GM21717 (cell line): Measurements from ENCODE around the gene CAD.

Source experiments
- ATAC-seq: cut with Tn5 transposase; IDR thresholded peaks from one replicate; pipeline ENCODE4 v1.9.1; 2021; ENCODE audit warnings: mild to moderate bottlenecking, moderate library complexity; ENCODE audit not compliant: unreplicated experiment

CAD gene

GRCh38 chr2:27222407-27222806 is 5.2 kb downstream of the CAD start:
- ATAC-seq, result no peak

GRCh38 chr2:27223416-27223815 is 6.2 kb downstream of the CAD start:
- ATAC-seq, result no peak

- no peak for ATAC-seq
Observed at GRCh38 chr2:27225526-27225925, 8.4 kb downstream of the CAD start.

GRCh38 chr2:27227501-27227900 is 10.3 kb downstream of the CAD start:
- ATAC-seq, result no peak

- no peak for ATAC-seq
Observed at GRCh38 chr2:27231921-27232320, 14.8 kb downstream of the CAD start.

GRCh38 chr2:27233341-27233740 is 16.2 kb downstream of the CAD start:
- no peak for ATAC-seq

- ATAC-seq, result no peak
Observed at GRCh38 chr2:27236136-27236535, 19.0 kb downstream of the CAD start.

- ATAC-seq, result no peak
Observed at GRCh38 chr2:27236626-27237025, 19.5 kb downstream of the CAD start.

- no peak for ATAC-seq
Observed at GRCh38 chr2:27237341-27237945, 20.3 kb downstream of the CAD start.

GRCh38 chr2:27238976-27239375 is 21.8 kb downstream of the CAD start:
- ATAC-seq, result no peak

- no peak for ATAC-seq
Observed at GRCh38 chr2:27240406-27240805, 23.2 kb downstream of the CAD start.

- no peak for ATAC-seq
Observed at GRCh38 chr2:27241761-27242613, 24.8 kb downstream of the CAD start.

GRCh38 chr2:27242614-27242951 is 25.4 kb downstream of the CAD start:
- ATAC-seq, result no peak

GRCh38 chr2:27243391-27244130 is 26.4 kb downstream of the CAD start:
- no peak for ATAC-seq

- no peak for ATAC-seq
Observed at GRCh38 chr2:27245116-27245515, 27.9 kb downstream of the CAD start.

- no peak for ATAC-seq
Observed at GRCh38 chr2:27245626-27246025, 28.5 kb downstream of the CAD start.

- no peak for ATAC-seq
Observed at GRCh38 chr2:27247893-27248292, 30.7 kb downstream of the CAD start.

- no peak for ATAC-seq
Observed at GRCh38 chr2:27249159-27249890, 32.2 kb downstream of the CAD start.

GRCh38 chr2:27249891-27250651 is 32.9 kb downstream of the CAD start:
- ATAC-seq, result no peak

GRCh38 chr2:27250652-27251379 is 33.6 kb downstream of the CAD start:
- no peak for ATAC-seq
